Heart right ventricle (tissue), 16 donors: ENCODE data around the gene HDAC8. TPM values are rescaled to one million over a fixed set of nuclear protein-coding genes. Genes with fewer than 3 reads are reported as not detected.
"Not testable (repeated sequence)": the region's sequence is repeated elsewhere in the genome, so short reads cannot be mapped to it uniquely, and the experiment has no call there.

Experiments
- ATAC-seq, 8 donors: fragments of 200-7000 bp; cut with Tn5 transposase; one replicate each; pipeline ENCODE4 v1.9.1; 2020; ENCODE audit warnings: mild to moderate bottlenecking in 8 of 8, moderate library complexity in 8 of 8, moderate number of reproducible peaks in 1 of 8
- DNase-seq, 2 donors: peaks; one replicate each; pipeline ENCODE4 v3.0.0-alpha.2; 2020
- H3K27ac ChIP-seq, 10 donors: fragments of 200-600 bp; sonication (generic) in 2 of 10; one replicate each; pipeline versions ENCODE4 v1.5.0 to v1.8.0; 2020 to 2022; ENCODE audit warnings: mild to moderate bottlenecking in 3 of 10
- H3K27me3 ChIP-seq, 7 donors: fragments of 200-600 bp; one replicate each; pipeline ENCODE4 v1.8.0; 2021 to 2022; ENCODE audit warnings: mild to moderate bottlenecking in 2 of 7
- H3K36me3 ChIP-seq, 9 donors: fragments of 200-600 bp; sonication (generic) in 1 of 9; one replicate each; pipeline versions ENCODE4 v1.5.0 to v1.8.0; 2020 to 2022; ENCODE audit warnings: mild to moderate bottlenecking in 2 of 9
- H3K4me1 ChIP-seq, 9 donors: fragments of 200-600 bp; sonication (generic) in 1 of 9; one replicate each; pipeline versions ENCODE4 v1.5.0 to v1.8.0; 2020 to 2022; ENCODE audit warnings: mild to moderate bottlenecking in 4 of 9
- H3K4me3 ChIP-seq, 10 donors: fragments of 200-600 bp; sonication (generic) in 2 of 10; one replicate each; pipeline versions ENCODE4 v1.5.0 to v1.8.0; 2020 to 2022; ENCODE audit warnings: mild to moderate bottlenecking in 7 of 10, moderate library complexity in 2 of 10
- H3K9me3 ChIP-seq, 11 donors: fragments of 200-600 bp in 10 of 11; sonication (generic) in 2 of 11; one replicate each; pipeline versions ENCODE4 v1.5.0 to v1.8.0; 2013 to 2022; ENCODE audit warnings: mild to moderate bottlenecking in 2 of 11, control low read depth in 1 of 11, moderate library complexity in 1 of 11
- WGBS, 2 donors: extraction: QIAGEN DNeasy Blood & Tissue Kit; methylation state at CpG; one replicate each; pipeline ENCODE4 v1.1.7; 2013; ENCODE audit warnings: inconsistent platforms in 1 of 2; 5-methylcytosine and 5-hydroxymethylcytosine counted together
- intact Hi-C, 10 donors: fragments of 100-400 bp; cut with DNase I; formaldehyde crosslinking; loops; one replicate each; pipeline versions ENCODE4 v1.11.1 to v1.14.2; 2022
- polyA plus RNA-seq, 2 donors: library from polyadenylated mRNA; stranded (reverse); fragments of 200-250 nt; gene quantifications; one replicate each; pipeline ENCODE4 v1.2.3, GENCODE V29; 2013
- total RNA-seq, 10 donors: library from RNA; stranded (reverse); fragmentation: NEBNext Ultra II Directional in 3 of 10; extraction: Animal tissue kit (Norgen Biotek cat#: 25700) in 3 of 10; gene quantifications; one replicate each; pipeline versions ENCODE4 v1.2.1 to v1.2.4, GENCODE V29; 2021 to 2023
- TF ChIP-seq, protein P1 (sequence below), 9 donors: fragments of 200-600 bp; sonication (generic) in 2 of 9; IDR thresholded peaks; one replicate each; pipeline versions ENCODE4 v1.5.0 to v1.8.0; 2021 to 2022; ENCODE audit warnings: antibody characterized with exemption in 9 of 9, mild to moderate bottlenecking in 5 of 9, moderate library complexity in 1 of 9
- donor health status: Arrhythmogenic right ventricular cardiomyopathy.
- donor health status: ischemic (EF 13 %, LVEDD 7.1; RV severe dilation, severe dysfunction).
- donor health status: healthy with polysubstance abuse.
- donor health status: DM: no; HTN: yes; CAD: no.
- donor health status: DM: no; HTN: no; CAD: no.
- donor health status: ischemic (EF 25% LVEDD 6.9; RV normal size, moderate dysfunction).
- donor health status: ischemic (EF 25% LVEDD 5.7; RV mildly dilated, moderate dysfunction).
- donor health status: healthy.
- donor health status: DM: yes; HTN: yes; CAD: no.
- donor health status: Ischemic cardiomyopathy.
- donor health status: ischemic (EF 35%, LVEDD 5.7; RV mildly dilated, moderate dysfunction).
- donor health status: nonischemic (EF 11% LVEDD 7.7; RV severe dilation, severe dysfunction).
- donor health status: DM: yes; HTN: yes; CAD: no.
- donor health status: PGD.
- donor health status: ischemic (EF 29% LVEDD 5.4; RV normal size, mild dysfunction).
- donor health status: nonischemic (EF 23%, LVEDD 6.1; RV moderate dilation, normal function).

The HDAC8 gene
- total and polyA plus RNA-seq, 12 donors = 15.9 to 48.1 (median 19.5) TPM

DNA sequence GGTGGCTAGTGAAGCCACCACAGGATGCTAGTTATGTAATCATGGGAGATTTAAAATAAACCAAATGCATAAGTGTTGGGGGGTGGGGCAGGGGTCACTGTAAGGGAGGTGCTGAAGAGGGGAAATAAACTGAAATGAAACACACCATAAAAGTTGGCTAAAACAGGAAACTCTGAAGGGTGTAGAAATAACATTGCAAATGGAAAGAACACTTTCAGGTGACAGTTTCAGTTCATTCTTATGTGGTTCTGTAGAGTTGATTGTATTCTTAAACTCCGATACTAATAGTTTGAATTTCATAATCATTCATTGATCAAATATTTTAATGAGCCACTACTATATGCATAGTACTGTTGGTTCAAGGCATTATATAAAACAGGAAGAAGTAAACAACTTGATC is 80.1 kb downstream of the HDAC8 start:
- ATAC-seq (no peak), DNase-seq (no peak)
- Histone ChIP-seq H3K4me3 (no peak overlapping the region), H3K36me3 (peaks cover 0 to 19% (median 0%) of the 10 kb centered on the region in 9 donors), H3K27ac (no peak overlapping the region), H3K9me3 (no peaks in the 10 kb centered on the region), H3K27me3 (peaks cover 0 to 20% (median 0%) of the 10 kb centered on the region in 7 donors), H3K4me1 (peaks cover 0 to 5% (median 0%) of the 10 kb centered on the region in 9 donors)
- intact Hi-C loops = no loop called here
- WGBS, 2 donors = 90 to 96% methylated on average over 1 of the region's 1 CpG
- TF ChIP-seq, protein P1, sequence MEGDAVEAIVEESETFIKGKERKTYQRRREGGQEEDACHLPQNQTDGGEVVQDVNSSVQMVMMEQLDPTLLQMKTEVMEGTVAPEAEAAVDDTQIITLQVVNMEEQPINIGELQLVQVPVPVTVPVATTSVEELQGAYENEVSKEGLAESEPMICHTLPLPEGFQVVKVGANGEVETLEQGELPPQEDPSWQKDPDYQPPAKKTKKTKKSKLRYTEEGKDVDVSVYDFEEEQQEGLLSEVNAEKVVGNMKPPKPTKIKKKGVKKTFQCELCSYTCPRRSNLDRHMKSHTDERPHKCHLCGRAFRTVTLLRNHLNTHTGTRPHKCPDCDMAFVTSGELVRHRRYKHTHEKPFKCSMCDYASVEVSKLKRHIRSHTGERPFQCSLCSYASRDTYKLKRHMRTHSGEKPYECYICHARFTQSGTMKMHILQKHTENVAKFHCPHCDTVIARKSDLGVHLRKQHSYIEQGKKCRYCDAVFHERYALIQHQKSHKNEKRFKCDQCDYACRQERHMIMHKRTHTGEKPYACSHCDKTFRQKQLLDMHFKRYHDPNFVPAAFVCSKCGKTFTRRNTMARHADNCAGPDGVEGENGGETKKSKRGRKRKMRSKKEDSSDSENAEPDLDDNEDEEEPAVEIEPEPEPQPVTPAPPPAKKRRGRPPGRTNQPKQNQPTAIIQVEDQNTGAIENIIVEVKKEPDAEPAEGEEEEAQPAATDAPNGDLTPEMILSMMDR (IDR thresholded peaks at IDR 0.05) = no peak

DNA sequence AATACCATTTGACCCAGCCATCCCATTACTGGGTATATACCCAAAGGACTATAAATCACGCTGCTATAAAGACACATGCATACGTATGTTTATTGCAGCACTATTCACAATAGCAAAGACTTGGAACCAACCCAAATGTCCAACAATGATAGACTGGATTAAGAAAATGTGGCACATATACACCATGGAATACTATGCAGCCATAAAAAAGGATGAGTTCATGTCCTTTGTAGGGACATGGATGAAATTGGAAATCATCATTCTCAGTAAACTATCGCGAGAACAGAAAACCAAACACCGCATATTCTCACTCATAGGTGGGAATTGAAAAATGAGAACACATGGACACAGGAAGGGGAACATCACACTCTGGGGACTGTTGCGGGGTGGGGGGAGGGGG is 82.4 kb downstream of the HDAC8 start:
- WGBS, 2 donors = 84 to 87% methylated on average over 6 of the region's 6 CpGs
- H3K36me3 ChIP-seq = peaks cover 0 to 30% (median 0%) of the 10 kb centered on the region in 9 donors
- H3K4me3 ChIP-seq, H3K27ac ChIP-seq, ATAC-seq, H3K9me3 ChIP-seq, H3K4me1 ChIP-seq, DNase-seq, intact Hi-C loops: not testable (repeated sequence)
- H3K27me3 ChIP-seq = peaks cover 0 to 20% (median 0%) of the 10 kb centered on the region in 7 donors

DNA sequence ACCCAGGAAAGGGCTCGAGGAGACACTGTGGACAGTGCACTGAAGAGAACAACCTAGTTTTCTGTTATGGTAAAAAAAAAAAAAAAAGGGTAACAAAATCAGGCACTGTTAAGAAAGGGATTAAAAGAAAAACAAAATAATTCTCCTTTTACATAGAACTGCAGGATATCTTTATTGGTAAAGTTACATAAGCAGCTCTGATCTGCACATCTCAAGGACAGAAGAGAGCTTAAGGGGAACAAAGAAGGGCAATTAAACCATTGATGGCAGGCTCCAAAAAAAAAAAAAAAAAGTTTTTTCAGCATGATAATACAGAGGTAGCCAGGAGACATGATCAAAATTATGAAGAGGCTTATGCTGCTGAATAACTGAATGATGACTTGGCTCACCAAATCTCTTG is 85.0 kb downstream of the HDAC8 start:
- TF ChIP-seq, protein P1 (IDR thresholded peaks at IDR 0.05) = no peak
- peaks cover 0 to 23% (median 0%) of the 10 kb centered on the region in 7 donors for H3K27me3 ChIP-seq
- ATAC-seq (no peak), DNase-seq (no peak)
- no peaks in the 10 kb centered on the region for H3K4me1 ChIP-seq
- H3K4me3 ChIP-seq = no peak overlapping the region
- peaks cover 0 to 33% (median 0%) of the 10 kb centered on the region in 9 donors for H3K36me3 ChIP-seq
- 92 to 100% methylated on average over 1 of the region's 1 CpG for WGBS, 2 donors
- intact Hi-C loops = no loop called here
- H3K27ac ChIP-seq = no peak overlapping the region
- H3K9me3 ChIP-seq = no peaks in the 10 kb centered on the region

DNA sequence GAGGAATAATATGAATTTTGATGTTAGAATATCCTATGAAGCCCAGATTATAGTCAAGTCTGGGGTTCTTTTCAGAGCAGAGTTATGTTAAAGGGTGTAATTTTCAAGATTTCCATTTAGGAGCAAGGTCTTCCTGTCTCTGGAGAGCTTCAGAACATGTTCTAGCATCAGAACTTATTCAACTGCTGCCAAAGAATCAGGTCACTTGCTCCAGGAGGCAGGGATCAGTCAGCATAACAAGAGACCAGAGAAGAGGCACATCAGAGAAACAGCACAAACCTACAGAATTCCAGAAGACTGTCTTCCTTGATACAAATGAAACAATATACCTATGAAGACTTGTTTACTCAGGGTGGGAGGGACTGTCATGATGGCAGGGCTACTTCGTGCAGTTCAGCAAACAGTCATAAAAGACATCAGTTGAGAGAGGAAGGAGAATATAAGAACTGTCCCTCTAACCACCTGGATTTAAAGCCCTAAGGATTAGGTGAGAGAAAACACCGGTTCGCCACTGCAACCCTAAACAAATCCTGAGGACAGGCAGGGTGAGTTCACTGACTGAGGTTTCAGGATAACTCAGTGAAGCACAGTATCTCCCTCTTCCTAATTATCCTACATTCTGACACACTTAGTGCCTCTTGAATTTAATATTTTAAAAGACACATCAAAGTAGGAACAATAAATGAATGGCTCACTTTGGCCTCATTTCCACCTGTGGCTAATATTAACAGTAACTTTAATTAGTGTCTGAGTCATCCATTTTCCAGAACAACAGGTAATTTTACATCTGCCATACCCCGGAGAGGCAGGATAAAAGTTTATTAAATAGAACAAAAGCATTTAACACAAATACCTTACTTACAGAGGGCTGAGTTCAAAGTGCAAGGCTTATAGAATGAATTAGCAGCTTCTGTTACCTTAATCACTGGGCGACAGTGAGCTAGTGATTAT is 93.0 kb downstream of the HDAC8 start:
- peaks cover 0 to 6% (median 0%) of the 10 kb centered on the region in 9 donors for H3K4me1 ChIP-seq
- 87 to 89% methylated on average over 5 of the region's 5 CpGs for WGBS, 2 donors
- H3K9me3 ChIP-seq = no peaks in the 10 kb centered on the region
- H3K27ac ChIP-seq = no peak overlapping the region
- no peak for DNase-seq
- no peak for ATAC-seq
- H3K4me3 ChIP-seq = no peak overlapping the region
- intact Hi-C loops = no loop called here
- TF ChIP-seq, protein P1 (IDR thresholded peaks at IDR 0.05) = no peak
- peaks cover 0 to 15% (median 0%) of the 10 kb centered on the region in 9 donors for H3K36me3 ChIP-seq
- H3K27me3 ChIP-seq = peaks cover 0 to 37% (median 0%) of the 10 kb centered on the region in 7 donors
